HCT116 (cell line): Measurements from ENCODE around the gene LDLRAD4. TPM values are rescaled to one million over a fixed set of nuclear protein-coding genes. Genes with fewer than 3 reads are reported as not detected.

ENCODE experiments used
- ATAC-seq: fragments of 200-7000 bp; cut with Tn5 transposase; 2 replicates; pipeline ENCODE4 v1.9.1; 2020; ENCODE audit warnings: mild to moderate bottlenecking, moderate library complexity
- BruUV-seq: library from RNA; stranded (reverse); fragments of 400-500 nt; replicated peaks from 2 replicates; lab custom pipeline; 2021; lab: Mats Ljungman, UMichigan
- CTCF ChIA-PET: fragments of 300-600 bp; sonication (Branson Sonifier 250); formaldehyde crosslinking; loops from one replicate; lab custom pipeline; 2021; ENCODE audit warnings: antibody characterized with exemption; lab: Charles Lee
- POLR2A ChIA-PET: fragments of 300-600, 350-600 bp; sonication (Branson Sonifier 250); formaldehyde crosslinking; loops from one replicate; lab custom pipeline; 2021; ENCODE audit warnings: antibody characterized with exemption; lab: Charles Lee
- RAD21 ChIA-PET, 2 experiments: fragments of 300-600 bp; sonication (Branson Sonifier 250); formaldehyde crosslinking; loops; one replicate each; lab custom pipeline; 2023; ENCODE audit warnings: low total read pairs in 2 of 2; ENCODE audit not compliant: uncharacterized antibody in 2 of 2, unreplicated experiment in 2 of 2, low non-redundant PET in 1 of 2; lab: Charles Lee
- DNase-seq: peaks from one replicate; pipeline ENCODE4 v3.0.0-alpha.2; 2010; ENCODE audit warnings: low read depth, low spot score
- H2AFZ ChIP-seq: fragments of 200-600 bp; shearing (Covaris generic), sonication (generic); 2 replicates; pipeline ENCODE4 v1.6.1; 2017; ENCODE audit warnings: low read depth, mixed run types, mixed read lengths, antibody characterized with exemption, low read length; ENCODE audit not compliant: poor library complexity, severe bottlenecking
- H3K27ac ChIP-seq: 2 replicates; pipeline ENCODE4 v1.5.1; 2012; ENCODE audit warnings: low read depth, low read length
- H3K27me3 ChIP-seq: fragments of 200-600 bp; sonication (generic); 2 replicates; pipeline ENCODE4 v1.6.1; 2016; ENCODE audit warnings: mixed run types, low read length, mixed read lengths; ENCODE audit not compliant: insufficient read depth
- H3K36me3 ChIP-seq, 2 experiments: fragments of 200-500 bp in 1 of 2; fragments of 200-600 bp in 1 of 2; sonication (Bioruptor generic) in 1 of 2; sonication (generic) in 1 of 2; 2 replicates each; pipeline versions ENCODE4 v1.5.1 to v1.6.1; 2014 to 2016; ENCODE audit warnings: low read length in 2 of 2, inconsistent platforms in 1 of 2, mixed read lengths in 1 of 2, mixed run types in 1 of 2; ENCODE audit not compliant: insufficient read depth in 2 of 2, control insufficient read depth in 1 of 2
- H3K4me1 ChIP-seq, 2 experiments: fragments of 200-600 bp in 1 of 2; sonication (generic) in 1 of 2; 2 replicates each; pipeline versions ENCODE4 v1.5.1 to v1.6.1; 2012 to 2017; ENCODE audit warnings: low read length in 2 of 2, inconsistent platforms in 1 of 2, mild to moderate bottlenecking in 1 of 2, mixed read lengths in 1 of 2, mixed run types in 1 of 2, moderate library complexity in 1 of 2; ENCODE audit not compliant: insufficient read depth in 2 of 2, control insufficient read depth in 1 of 2
- H3K4me2 ChIP-seq: fragments of 200-600 bp; sonication (generic); 2 replicates; pipeline ENCODE4 v1.6.1; 2017; ENCODE audit warnings: mixed run types, low read length, mixed read lengths
- H3K4me3 ChIP-seq, 2 experiments: fragments of 200-600 bp in 1 of 2; sonication (generic) in 1 of 2; replicated peaks in 1 of 2; 2 replicates each; pipeline ENCODE4 v1.5.1; 2011 to 2016; ENCODE audit warnings: low read length in 2 of 2, control low read depth in 1 of 2, low read depth in 1 of 2, mild to moderate bottlenecking in 1 of 2, mixed read lengths in 1 of 2, mixed run types in 1 of 2
- H3K79me2 ChIP-seq: fragments of 200-600 bp; sonication (generic); 2 replicates; pipeline ENCODE4 v1.6.1; 2017; ENCODE audit warnings: mild to moderate bottlenecking, mixed run types, low read length, moderate library complexity, mixed read lengths; ENCODE audit not compliant: insufficient read depth
- H3K9ac ChIP-seq: fragments of 200-600 bp; sonication (generic); 2 replicates; pipeline ENCODE4 v1.6.1; 2016; ENCODE audit warnings: low read length, mixed read lengths
- H3K9me2 ChIP-seq: fragments of 200-600 bp; sonication (generic), shearing (Covaris generic); 2 replicates; pipeline ENCODE4 v1.6.1; 2017; ENCODE audit warnings: mixed run types, mild to moderate bottlenecking, moderate library complexity; ENCODE audit not compliant: insufficient read depth
- H3K9me3 ChIP-seq, 2 experiments: fragments of 200-500 bp in 1 of 2; fragments of 200-600 bp in 1 of 2; sonication (Bioruptor generic) in 1 of 2; sonication (generic) in 1 of 2; 2 replicates each; pipeline ENCODE4 v1.6.1; 2014 to 2017; ENCODE audit warnings: low read length in 2 of 2, mixed read lengths in 2 of 2, inconsistent platforms in 1 of 2, low read depth in 1 of 2, mild to moderate bottlenecking in 1 of 2, mixed run types in 1 of 2, moderate library complexity in 1 of 2; ENCODE audit not compliant: control insufficient read depth in 1 of 2, insufficient read depth in 1 of 2
- H4K20me1 ChIP-seq: fragments of 200-600 bp; sonication (generic), shearing (Covaris generic); 2 replicates; pipeline ENCODE4 v1.6.1; 2017; ENCODE audit warnings: mixed run types, mild to moderate bottlenecking, moderate library complexity; ENCODE audit not compliant: insufficient read depth
- CBX3 ChIP-seq: IDR thresholded peaks from 2 replicates; pipeline ENCODE4 v1.6.1; 2012; ENCODE audit warnings: low read depth
- JUND ChIP-seq: IDR thresholded peaks from 2 replicates; pipeline ENCODE4 v1.6.1; 2012
- SIN3A ChIP-seq: IDR thresholded peaks from 2 replicates; pipeline ENCODE4 v1.6.1; 2012; ENCODE audit warnings: low read depth
- SP1 ChIP-seq: IDR thresholded peaks from 2 replicates; pipeline ENCODE4 v1.6.1; 2012; ENCODE audit warnings: low read depth
- SRF ChIP-seq: IDR thresholded peaks from 2 replicates; pipeline ENCODE4 v1.6.1; 2012; ENCODE audit warnings: low read depth
- YY1 ChIP-seq: IDR thresholded peaks from 2 replicates; pipeline ENCODE4 v1.6.1; 2011; ENCODE audit warnings: low read length, low read depth, moderate library complexity, mild to moderate bottlenecking; ENCODE audit not compliant: insufficient replicate concordance; ENCODE audit errors: extremely low read depth
- intact Hi-C: fragments of 100-400 bp; cut with micrococcal nuclease; formaldehyde crosslinking; loops from 2 replicates; pipeline ENCODE4 v1.10.0; 2022
- total RNA-seq: library from RNA; stranded (reverse); gene quantifications from one replicate; pipeline ENCODE4 v1.2.1, GENCODE V29; 2021; ENCODE audit not compliant: unreplicated experiment
- TF ChIP-seq, protein P1 (sequence below): IDR thresholded peaks from 2 replicates; pipeline ENCODE4 v1.6.1; 2012

The LDLRAD4 gene
- total RNA-seq, 1 experiment from 2014 or later, result 1.2 TPM

GRCh38 chr18:13369756-13370510, 151.4 kb downstream of the LDLRAD4 start:
- Histone ChIP-seq H3K9me3 (no peaks in the 10 kb centered on the region), H3K27me3 (peaks cover 4% of the 10 kb centered on the region; the same call in 1 of the 2 replicates), H3K79me2 (no peaks in the 10 kb centered on the region), H3K9ac (no peak overlapping the region), H2AFZ (no peak overlapping the region), H3K4me2 (peak overlapping the region; percentile 10; the same call in 1 of the 2 replicates), H3K9me2 (no peaks in the 10 kb centered on the region), H4K20me1 (no peaks in the 10 kb centered on the region), H3K4me1 (peaks cover 9 to 18% of the 10 kb centered on the region in 2 experiments), H3K4me3 (no peak overlapping the region), H3K36me3 (no peaks in the 10 kb centered on the region), H3K27ac (no peak overlapping the region)
- CTCF ChIA-PET, result no interaction called here
- RAD21 ChIA-PET, result no interaction called here
- ATAC-seq (peak; percentile 68), DNase-seq (no peak)
- TF ChIP-seq SP1, result no peak
- no peak for TF ChIP-seq SIN3A
- no peak for TF ChIP-seq JUND
- TF ChIP-seq YY1, result no peak
- no peak for TF ChIP-seq CBX3
- TF ChIP-seq, protein P1, sequence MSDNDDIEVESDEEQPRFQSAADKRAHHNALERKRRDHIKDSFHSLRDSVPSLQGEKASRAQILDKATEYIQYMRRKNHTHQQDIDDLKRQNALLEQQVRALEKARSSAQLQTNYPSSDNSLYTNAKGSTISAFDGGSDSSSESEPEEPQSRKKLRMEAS, result 0 out of 2 replicates have a peak, but pooled peaks have one; percentile 15
- POLR2A ChIA-PET, result no interaction called here
- BruUV-seq, result no TSS peak
- intact Hi-C loops, result no loop called here

GRCh38 chr18:13370995-13371625, 152.6 kb downstream of the LDLRAD4 start:
- Histone ChIP-seq H3K9ac (no peak overlapping the region), H4K20me1 (no peaks in the 10 kb centered on the region), H3K9me2 (no peaks in the 10 kb centered on the region), H3K36me3 (no peaks in the 10 kb centered on the region), H2AFZ (no peak overlapping the region), H3K27ac (no peak overlapping the region), H3K4me1 (peaks cover 21 to 30% of the 10 kb centered on the region in 2 experiments), H3K79me2 (no peaks in the 10 kb centered on the region), H3K4me3 (no peak overlapping the region), H3K27me3 (no peaks in the 10 kb centered on the region; the same call in 1 of the 2 replicates), H3K9me3 (no peaks in the 10 kb centered on the region), H3K4me2 (no peak overlapping the region)
- ChIA-PET POLR2A (no interaction called here), CTCF (no interaction called here), RAD21 (no interaction called here)
- ATAC-seq (no peak), DNase-seq (no peak)
- BruUV-seq, result no TSS peak
- no peak for TF ChIP-seq SRF
- intact Hi-C loops, result no loop called here
